Inflammatory macrophage treated with lipopolysaccharide for 4 hours (primary cell): ENCODE results near the gene DCAF4.

Experiments
- DNase-seq: peaks from one replicate; pipeline ENCODE4 v3.0.0-alpha.2; 2020

DCAF4 gene, protein sequence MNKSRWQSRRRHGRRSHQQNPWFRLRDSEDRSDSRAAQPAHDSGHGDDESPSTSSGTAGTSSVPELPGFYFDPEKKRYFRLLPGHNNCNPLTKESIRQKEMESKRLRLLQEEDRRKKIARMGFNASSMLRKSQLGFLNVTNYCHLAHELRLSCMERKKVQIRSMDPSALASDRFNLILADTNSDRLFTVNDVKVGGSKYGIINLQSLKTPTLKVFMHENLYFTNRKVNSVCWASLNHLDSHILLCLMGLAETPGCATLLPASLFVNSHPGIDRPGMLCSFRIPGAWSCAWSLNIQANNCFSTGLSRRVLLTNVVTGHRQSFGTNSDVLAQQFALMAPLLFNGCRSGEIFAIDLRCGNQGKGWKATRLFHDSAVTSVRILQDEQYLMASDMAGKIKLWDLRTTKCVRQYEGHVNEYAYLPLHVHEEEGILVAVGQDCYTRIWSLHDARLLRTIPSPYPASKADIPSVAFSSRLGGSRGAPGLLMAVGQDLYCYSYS

DNA sequence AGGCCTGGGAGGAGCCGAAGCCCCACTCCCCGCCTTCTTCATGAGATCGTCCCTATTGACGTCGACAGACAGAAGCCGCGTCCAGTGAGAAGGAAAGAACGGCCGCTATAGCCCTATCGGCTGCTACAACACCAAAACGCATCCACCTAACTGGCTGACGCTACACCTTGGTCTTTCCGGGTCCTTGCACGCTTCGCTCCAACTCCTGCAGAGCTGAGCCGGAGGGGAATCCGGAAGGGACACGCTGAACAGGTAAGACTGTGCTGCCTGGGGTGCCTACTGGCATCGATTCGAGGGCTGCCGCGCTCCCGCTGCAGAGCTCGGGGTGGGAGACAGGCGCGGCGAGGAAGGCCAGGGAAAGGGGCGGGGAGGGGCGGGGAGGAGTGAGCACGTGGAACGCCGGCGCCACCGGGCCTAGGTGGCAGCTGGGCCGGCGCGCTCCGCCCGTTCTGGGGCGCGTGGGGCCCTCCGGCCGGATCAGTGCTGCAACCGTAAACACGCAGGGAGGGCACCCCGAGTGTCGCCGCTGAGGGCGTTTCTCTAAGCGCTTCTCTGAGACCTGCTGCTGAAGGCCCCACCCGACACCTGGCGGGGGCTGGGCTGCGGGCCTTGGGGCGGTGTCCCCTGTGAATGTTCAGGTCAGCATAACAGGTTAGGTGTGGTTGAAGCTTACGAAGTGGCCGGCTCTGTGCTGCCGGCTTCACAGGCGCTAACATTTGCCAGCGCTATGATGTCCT lies at the start of gene DCAF4:
DCAF4 (plus strand) TSS at position 173 of the 737 bp plus-strand sequence. CDS start 11,515 bp downstream, outside the sequence.
- peak; percentile 98 for DNase-seq

DNA sequence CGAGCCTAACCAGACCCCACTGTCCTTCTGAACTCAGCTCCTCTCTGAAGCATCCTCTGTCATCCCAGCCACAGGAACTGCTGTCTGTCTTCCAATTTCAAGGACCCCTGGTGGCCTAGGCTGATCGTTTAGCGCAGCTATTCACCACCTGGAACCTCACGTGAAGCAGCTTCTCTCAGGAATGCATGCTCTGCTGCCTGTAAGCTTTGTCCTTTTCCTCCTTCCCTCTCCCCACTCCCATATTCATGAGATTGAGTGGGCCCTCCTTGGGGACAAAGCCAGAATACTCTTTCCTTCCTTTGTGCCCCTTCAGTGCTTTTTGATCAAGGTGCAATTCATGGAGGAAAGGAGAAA lies 49.6 kb upstream of the DCAF4 start:
- no peak for DNase-seq

DNA sequence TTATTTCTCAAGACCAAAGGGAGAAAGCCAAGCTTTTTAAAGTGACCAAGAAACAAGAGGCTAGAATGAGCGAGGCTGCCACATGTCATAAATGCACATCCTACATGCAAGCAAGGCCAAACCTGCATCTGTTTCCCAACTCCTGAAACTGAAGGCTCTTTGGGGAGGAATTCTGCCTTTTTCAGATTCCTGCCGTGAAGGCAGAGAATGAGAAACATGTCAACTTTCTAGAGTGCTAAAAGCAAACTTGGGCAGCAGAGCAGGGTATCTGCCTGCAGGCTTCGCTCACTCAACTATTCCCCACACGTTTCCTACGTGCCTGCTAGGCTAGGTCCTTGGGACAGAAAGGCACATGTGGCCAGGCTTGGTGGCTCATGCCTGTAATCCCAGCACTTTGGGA lies 47.5 kb upstream of the DCAF4 start:
- DNase-seq = no peak

DNA sequence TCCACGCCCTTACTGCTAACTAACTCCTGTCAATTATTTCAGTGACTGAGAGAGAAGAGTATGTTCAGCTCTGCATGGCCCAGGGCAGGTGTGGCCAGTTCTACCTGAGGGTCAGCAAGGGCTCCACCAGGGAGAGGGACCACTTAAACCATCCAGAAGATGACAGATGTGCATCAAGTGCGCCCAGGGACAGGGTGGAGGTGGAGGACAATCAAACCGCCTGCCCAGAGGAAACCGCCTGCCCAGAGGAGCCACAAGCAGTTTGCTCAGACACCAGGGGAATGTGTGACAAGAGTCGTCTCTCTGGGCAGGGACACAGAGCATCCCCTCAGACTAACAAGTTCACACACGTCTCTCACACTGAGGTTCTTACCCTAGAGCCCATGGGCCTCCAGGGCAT lies 46.8 kb upstream of the DCAF4 start:
- DNase-seq = no peak

DNA sequence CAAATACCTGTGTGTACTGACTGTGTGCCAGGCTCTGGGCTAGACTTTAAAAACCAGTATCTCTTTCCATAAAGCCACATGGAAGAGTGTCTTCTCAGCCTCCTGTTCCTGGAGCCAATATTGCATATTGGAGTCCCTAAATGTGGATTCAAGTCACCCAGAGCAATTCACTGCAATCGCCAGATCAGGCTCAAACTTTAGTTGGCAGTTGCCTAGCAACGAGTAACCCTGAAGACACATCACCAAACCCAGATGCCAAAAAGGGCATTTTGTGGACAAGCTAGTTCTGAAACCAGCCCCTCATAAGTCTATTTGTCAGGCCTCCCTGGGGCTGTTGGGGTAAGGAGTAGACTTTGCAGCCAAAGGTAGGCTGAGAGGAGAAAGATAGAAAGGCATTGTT lies 46.1 kb upstream of the DCAF4 start:
- DNase-seq = no peak

DNA sequence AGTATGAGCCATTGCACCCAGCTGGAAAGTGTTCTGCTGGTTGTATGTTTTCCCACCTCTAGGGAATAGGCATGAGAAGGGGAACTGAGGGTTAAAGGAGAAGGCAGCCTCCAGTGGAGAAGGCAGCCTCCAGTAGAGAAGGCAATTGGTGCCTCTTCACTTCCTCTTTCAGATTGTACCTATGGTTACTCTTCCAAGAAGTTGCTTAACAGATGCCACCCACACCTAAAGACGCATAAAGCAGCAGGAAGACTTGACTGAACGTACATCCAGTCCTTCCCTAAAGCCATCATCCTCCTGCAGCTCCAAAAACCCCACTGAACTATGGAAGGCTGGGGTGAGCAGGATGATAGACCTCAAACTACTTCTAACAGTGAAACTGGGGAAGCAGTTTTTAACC lies 45.4 kb upstream of the DCAF4 start:
- peak; percentile 67 for DNase-seq

DNA sequence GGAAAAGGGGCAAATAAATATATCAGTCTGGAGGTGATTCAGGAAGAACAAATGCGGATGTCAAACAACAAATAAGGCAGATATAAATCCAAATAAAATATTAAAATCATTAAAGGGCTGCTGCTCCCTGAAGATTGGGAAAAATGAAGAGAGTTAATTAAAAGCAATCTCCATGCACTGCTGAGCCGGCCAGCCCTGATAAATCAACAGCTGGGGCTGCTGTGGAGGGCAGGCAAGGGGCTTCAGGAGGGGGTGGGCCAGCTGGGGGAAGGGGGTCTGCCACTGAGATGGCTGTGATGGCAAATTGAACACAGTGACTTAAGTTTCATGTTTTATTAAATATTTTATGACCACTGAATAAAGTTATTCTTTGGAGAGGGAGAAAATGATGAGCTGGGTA lies 44.7 kb upstream of the DCAF4 start:
- no peak for DNase-seq

DNA sequence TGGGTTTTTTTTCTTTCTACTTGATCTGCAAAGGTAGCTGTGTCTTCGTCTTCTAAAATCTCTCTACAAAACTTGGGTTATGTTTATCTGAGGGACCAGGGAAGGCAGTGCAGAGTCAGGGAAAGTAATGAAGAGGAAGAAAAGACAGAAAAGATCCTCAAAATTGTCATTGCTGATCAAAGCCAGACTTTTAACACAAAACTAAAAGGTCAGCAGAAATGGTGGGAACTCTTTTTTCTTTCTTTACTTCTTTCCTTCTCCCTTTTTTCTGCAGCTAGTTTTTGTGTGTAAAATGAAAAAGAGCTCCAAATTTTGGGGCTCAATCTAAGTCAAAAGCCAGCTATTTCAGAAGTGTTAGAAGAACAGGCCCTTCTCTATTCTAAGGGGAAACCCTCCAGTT lies 44.2 kb upstream of the DCAF4 start:
- DNase-seq = no peak

DNA sequence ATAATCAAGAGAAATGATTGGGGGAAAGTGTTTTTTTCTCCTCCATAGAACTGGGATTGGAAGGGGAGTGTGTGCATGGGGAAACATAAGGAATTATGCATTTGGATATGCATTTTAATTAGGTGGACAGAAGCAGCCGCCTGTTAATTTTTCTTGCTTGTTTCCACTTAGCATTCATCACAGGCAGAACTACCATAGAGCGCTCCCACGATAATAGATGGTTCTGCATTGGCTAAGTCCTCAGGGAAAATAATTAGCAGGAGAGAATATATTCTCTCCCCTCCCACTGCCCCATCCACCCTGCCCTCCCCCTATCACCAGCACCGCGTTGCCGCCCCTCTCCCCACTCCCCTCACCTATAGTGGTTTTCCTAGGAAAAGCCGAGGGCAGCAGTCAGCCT lies 43.8 kb upstream of the DCAF4 start:
- no peak for DNase-seq

DNA sequence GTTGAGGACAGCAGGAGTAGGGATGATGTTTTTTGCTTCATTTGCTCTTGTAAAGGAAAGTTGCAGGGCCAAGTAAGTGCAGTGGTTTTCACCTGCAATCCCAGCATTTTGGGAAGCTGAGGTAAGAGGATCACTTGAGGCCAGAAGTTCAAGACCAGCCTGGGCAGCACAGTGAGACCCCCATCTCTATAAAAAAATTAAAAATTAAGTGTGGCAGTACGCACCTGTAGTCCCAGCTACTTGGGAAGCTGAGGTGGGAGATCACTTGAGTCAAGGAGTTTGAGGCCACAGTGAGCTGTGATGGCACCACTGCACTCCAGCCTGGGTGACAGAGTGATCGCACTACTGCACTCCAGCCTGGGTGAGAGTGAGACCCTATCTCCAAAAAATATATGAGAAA lies 43.2 kb upstream of the DCAF4 start:
- no peak for DNase-seq

DNA sequence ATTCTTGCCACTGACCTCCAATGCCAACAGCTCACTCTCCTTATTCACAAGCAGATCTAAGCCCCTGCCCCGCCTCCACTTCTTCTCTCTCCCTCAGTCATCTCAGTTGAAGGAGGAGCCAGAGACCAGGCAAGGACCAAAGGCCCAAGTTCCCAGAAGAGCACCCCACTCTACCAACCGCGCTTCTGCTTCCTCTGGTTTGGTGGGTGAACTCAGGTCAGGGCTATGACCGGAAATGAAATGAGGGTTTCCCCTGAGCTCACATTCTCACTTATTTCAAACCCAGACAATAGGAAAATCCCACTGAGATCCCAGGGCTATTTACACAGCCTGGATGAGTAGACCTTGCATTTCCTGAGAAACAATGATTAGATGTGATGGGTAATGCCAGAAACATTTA lies 42.3 kb upstream of the DCAF4 start:
- peak; percentile 41 for DNase-seq

DNA sequence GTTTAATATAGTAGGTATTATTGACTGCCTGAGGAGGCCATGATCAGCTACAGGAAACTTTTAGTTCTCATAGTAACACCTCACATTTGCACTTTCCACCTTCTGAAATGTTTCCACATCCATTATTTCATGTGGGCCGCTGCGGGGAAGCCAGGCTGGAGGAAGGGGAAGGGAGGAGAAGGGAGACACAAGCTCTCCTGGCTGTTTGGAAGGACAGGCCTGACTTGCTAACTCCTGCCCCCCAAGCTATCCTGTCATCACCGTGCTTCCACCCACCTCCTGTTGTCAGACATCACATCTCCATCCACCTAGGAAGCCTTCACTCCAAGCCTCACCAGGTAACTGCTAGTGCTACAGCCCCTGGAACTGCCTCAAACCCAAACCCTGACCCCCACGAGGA lies 41.9 kb upstream of the DCAF4 start:
- no peak for DNase-seq

DNA sequence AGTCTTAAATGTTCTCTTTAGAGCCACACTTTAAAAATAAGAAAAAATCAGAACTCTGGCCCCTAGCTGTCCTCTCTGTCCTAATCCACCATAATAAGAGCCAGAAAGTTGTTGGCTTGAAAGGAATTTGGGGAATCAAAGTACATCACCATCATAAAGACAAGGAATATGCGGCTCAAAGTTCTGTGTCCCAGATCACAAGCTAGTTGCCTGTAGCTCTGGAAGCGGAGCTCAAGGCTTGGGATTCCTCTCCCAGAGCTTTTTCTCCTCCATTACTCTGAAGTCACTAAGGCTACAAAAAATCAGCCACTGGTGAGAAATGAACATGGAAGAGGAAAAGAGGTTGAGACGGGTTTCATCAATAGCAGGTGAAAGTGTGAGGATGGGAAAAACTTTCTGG lies 38.8 kb upstream of the DCAF4 start:
- DNase-seq = no peak

DNA sequence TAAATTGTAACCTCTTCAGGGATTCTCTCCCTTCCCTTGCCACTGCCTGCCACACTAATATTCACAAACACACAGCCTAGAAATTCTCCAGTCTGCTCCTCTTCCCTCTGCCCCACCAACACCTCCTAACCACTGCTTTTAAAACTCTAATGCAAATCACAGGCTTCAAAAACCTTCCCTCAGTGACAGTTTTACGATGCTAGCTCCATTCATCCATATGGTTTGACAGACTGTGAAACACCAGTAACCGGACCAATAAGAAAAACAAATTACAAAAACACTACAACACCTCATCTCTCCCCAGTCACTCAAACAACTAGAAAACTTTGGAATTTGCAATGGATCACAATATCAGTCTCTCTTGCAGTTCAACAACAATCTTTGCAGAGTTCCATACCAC lies 38.1 kb upstream of the DCAF4 start:
- DNase-seq = no peak

DNA sequence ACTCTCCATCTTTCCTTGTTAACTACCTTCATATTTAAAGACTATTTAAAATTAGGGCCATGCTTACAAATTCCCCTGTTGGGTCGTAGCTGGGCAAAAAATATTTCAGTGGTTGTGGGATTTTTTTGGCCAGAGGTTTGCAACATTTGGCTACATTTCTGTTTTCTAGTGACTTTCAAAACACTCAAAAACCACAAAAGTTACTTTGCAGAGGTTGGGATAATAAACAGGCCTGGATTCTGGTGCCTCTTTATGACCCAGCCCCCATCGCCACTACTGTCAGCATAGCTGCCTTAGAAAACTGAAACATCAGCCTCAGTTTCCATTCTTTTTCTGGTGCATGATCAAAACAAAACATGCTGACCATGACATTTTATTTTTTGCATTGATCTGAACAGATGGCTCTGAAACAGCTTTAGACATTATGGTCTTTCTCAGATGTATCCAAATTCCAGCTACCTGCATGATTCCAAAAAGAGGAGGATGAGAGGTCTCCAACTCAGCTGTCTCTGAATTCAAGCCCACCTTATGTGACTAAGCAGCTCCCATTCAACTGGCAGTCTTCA lies 37.5 kb upstream of the DCAF4 start:
- DNase-seq = no peak

DNA sequence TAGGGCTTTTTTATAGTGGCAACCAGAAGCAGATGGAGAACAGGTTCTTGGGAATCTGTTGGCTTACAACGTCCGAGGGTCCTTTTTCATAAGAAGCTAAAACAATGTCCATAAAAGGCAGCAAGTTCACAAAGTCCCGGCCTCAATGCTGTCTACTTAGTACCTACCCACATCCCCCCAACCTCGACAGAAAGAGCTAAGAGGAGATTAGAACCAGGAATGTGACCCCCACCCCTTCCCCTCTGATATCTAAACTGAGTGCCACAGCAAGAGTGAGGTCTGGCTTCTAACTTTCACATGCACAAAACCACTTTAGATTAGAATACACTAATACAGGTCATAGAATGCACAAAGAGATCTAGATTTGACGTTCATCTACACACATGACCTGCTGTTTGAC lies 36.9 kb upstream of the DCAF4 start:
- no peak for DNase-seq

DNA sequence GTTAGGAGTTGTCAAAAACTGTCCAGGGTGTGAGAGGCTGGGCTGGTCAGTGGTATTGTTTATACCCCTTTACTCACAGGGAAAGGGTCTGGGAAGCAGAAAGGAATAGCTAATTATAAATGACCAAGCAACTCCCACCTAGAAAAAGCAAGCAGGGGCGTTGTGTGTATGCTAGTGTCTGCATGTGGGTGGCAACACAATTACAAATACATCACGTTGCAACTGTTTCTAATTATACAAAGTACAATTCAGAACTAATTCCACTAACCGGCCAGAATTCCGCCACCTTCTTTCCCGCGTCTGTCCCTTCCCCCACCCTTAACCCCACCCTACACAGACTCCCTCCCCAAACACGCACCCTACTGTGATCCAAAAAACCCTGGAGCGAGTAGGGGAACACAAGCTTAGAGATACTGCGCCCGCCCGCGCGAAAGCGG lies 34.6 kb upstream of the DCAF4 start:
- DNase-seq = no peak

DNA sequence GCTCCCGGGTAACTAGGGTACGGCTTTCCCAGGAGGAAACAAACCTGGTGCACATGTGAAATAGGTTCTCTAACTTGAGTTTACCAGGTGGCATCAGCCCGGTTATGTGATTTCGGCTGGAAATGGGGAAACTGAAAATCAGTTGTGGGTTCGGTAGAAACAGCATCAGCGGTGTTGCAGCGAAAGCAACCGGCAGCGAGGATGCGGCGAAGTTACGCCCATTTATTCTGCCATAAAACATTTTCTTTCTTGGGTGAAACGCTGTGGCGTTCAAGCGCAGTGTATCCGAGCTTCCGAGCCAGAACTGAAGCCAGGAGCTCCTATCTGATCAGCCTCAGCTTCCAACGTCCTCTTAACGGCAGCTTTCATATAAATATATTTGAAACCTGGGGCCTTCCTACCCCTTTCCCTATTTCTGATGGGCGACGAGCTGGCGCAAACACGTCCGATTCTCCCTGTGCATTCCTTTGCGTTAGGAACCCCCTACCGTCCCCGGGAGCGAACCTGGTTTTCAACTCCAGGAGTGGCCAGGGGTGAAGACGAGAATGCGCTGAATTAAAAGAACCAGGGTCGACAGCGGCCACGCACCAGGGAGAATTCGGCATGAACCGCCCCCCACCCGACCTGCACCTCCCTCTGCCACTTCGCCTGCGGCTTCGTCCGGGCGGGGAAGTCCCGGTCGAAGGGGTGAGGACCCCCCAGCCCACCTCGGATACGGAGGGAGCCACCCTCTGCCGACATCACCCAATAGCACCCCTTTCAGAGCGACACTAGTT lies 34.0 kb upstream of the DCAF4 start:
- no peak for DNase-seq

DNA sequence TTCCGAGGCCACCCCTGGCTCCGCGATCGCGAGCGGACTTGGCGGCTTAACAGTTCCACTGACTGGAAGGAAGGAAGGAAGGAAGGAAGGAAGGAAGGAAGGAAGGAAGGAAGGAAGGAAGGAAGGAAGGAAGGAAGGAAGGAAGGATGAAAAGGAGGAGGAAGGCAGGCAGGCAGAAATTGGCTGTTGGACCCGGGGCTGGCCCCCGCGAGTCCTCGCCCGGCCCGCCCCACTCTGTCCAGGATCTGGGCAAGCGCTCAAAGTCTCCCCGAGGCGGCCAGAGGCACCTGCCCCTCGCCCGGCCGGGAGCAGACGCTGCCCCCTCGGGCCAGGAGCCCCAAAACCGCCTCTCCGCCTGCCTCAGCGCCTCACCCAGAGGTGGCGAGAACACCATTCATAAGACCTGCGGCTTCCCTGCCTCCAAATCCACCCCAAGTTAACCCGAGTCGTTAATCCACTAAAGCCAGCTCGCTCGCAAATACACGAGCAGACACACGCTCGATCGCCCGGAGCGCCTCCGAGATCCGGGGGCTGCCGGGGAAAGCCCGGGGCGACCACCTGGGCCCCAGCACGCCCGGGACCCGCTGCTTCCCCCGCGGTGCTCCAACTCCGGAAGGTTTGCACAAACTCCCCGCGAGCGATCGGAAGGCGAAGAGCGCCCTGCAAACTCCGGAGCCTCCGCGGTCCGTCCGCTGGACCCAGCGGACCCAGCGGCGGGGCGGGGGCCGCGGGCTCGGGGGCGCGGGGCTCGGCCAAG lies 33.2 kb upstream of the DCAF4 start:
- DNase-seq = no peak

DNA sequence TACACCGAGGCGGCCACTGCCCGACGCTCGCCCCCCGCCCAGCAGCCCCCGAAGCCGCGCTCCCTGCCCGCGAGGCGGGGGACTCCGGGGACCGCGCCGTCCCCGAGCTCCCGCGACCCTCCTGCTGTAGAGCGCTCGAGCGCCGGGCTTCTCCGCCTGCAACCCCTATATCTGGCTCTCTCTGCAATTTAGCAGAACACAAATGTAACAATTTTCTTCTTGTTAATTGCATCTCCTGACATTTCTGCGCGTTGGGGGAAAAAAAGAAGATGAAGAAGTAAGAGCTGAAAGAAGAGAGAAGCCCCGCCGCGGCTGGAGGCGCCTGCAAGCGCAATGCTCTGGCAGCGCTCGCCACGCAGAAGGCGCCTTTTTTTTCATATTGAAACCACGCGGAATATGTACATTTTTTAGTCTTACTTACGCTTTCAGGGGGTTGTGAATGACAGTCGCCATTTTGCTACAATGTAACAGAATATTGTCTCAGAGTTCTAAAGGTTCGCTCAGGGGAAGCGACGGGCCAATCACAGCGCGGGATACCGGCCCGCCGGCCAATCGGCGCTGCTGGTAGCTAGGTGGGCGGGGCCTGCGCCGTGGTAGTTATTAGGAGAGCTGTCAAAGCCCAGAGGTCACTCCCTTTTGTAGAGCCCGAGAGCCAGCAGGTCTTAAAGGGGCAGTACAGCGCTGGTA lies 32.5 kb upstream of the DCAF4 start, which contains the start of gene DPF3:
DPF3 (minus strand) TSS at position 466 of the 687 bp plus-strand sequence; CDS start at position 453, 13 bp downstream.
- DNase-seq = peak; percentile 96

DNA sequence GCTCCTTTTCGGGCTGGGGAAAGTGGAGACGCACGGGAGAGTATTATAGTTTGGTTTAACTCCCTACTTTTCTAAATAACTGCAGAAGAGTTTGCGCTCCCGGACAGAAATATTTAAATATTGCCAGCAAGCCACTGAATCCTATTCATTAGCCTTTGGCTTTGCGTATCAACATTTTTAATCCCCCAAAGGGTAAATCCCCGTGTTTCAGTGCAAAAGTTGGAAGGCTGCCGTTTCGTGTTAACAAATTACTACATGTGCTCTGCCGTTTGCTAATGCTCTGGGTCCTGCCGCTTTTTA lies 32.0 kb upstream of the DCAF4 start:
- DNase-seq = no peak
